ENCODE measurements around the gene NXPE1. TPM values are rescaled to one million over a fixed set of nuclear protein-coding genes. Genes with fewer than 3 reads are reported as not detected.

NXPE1 gene
- total RNA-seq, 1 experiment from 2014 or later, result not detected

GRCh38 chr11:114501901-114502300, 57.8 kb downstream of the NXPE1 start:
- ATAC-seq, result no peak
- H3K27ac Mint-ChIP-seq, result no peak overlapping the region

GRCh38 chr11:114499756-114500155, 59.9 kb downstream of the NXPE1 start:
- POLR2A ChIA-PET, result no interaction called here
- CTCF ChIA-PET, result no interaction called here

More at GRCh38 chr11:114501901-114502300, 57.8 kb downstream of the NXPE1 start:
- H3K27me3 Mint-ChIP-seq (ENCODE audit: low read depth), result no peaks in the 10 kb centered on the region
- H3K4me3 Mint-ChIP-seq, result no peak overlapping the region
- DNase-seq (ENCODE audit: low spot score), result no peak
- H3K36me3 Mint-ChIP-seq, result no peaks in the 10 kb centered on the region
- peaks cover 23% of the 10 kb centered on the region for H3K9me3 Mint-ChIP-seq
- POLR2A ChIA-PET, result no interaction called here
- H3K4me1 Mint-ChIP-seq, result peaks cover 2% of the 10 kb centered on the region; the same call in 1 of the 2 replicates
- CTCF ChIA-PET, result no interaction called here
- TF ChIP-seq ESRRA (CRISPR knock-in tag; IDR thresholded peaks at IDR 0.05; ENCODE audit: borderline replicate concordance) (no peak), AR (CRISPR knock-in tag; IDR thresholded peaks at IDR 0.05) (no peak), ZNF138 (CRISPR knock-in tag; conservative IDR thresholded peaks at IDR 0.05) (no peak), E2F1 (CRISPR knock-in tag; IDR thresholded peaks at IDR 0.05) (no peak), NFE2L1 (CRISPR knock-in tag; IDR thresholded peaks at IDR 0.05) (no peak)
- TF ChIP-seq, protein P1, sequence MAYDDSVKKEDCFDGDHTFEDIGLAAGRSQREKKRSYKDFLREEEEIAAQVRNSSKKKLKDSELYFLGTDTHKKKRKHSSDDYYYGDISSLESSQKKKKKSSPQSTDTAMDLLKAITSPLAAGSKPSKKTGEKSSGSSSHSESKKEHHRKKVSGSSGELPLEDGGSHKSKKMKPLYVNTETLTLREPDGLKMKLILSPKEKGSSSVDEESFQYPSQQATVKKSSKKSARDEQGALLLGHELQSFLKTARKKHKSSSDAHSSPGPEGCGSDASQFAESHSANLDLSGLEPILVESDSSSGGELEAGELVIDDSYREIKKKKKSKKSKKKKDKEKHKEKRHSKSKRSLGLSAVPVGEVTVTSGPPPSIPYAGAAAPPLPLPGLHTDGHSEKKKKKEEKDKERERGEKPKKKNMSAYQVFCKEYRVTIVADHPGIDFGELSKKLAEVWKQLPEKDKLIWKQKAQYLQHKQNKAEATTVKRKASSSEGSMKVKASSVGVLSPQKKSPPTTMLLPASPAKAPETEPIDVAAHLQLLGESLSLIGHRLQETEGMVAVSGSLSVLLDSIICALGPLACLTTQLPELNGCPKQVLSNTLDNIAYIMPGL (CRISPR knock-in tag; IDR thresholded peaks at IDR 0.05), result no peak

GRCh38 chr11:114496915-114497314, 62.8 kb downstream of the NXPE1 start:
- Mint-ChIP-seq H3K4me3 (no peak overlapping the region), H3K36me3 (peaks cover 2% of the 10 kb centered on the region; the same call in 1 of the 2 replicates), H3K27ac (no peak overlapping the region), H3K9me3 (peaks cover 3% of the 10 kb centered on the region), H3K4me1 (peaks cover 2% of the 10 kb centered on the region; the same call in 1 of the 2 replicates), H3K27me3 (ENCODE audit: low read depth) (no peaks in the 10 kb centered on the region)
- TF ChIP-seq ZNF532 (CRISPR knock-in tag; IDR thresholded peaks at IDR 0.05; ENCODE audit: borderline replicate concordance) (no peak), USF1 (CRISPR knock-in tag; IDR thresholded peaks at IDR 0.05) (no peak), OVOL2 (CRISPR knock-in tag; IDR thresholded peaks at IDR 0.05; ENCODE audit: borderline replicate concordance) (no peak)
- ChIA-PET CTCF (interaction anchor here (0.6 kb wide), 1 partner anchor 157 kb away, joined by 3 read pairs; no protein-coding TSS in a partner anchor), POLR2A (no interaction called here)
- DNase-seq (ENCODE audit: low spot score), result no peak
- no peak for ATAC-seq

More at GRCh38 chr11:114499756-114500155, 59.9 kb downstream of the NXPE1 start:
- DNase-seq (ENCODE audit: low spot score), result no peak
- peaks cover 4% of the 10 kb centered on the region for H3K9me3 Mint-ChIP-seq
- peaks cover 2% of the 10 kb centered on the region; the same call in 1 of the 2 replicates for H3K4me1 Mint-ChIP-seq
- H3K36me3 Mint-ChIP-seq, result no peaks in the 10 kb centered on the region
- no peaks in the 10 kb centered on the region for H3K27me3 Mint-ChIP-seq (ENCODE audit: low read depth)
- no peak for ATAC-seq
- no peak for TF ChIP-seq SMAD4 (CRISPR knock-in tag; IDR thresholded peaks at IDR 0.05)
- TF ChIP-seq SOX15 (CRISPR knock-in tag; IDR thresholded peaks at IDR 0.05), result no peak
- H3K4me3 Mint-ChIP-seq, result no peak overlapping the region
- no peak overlapping the region for H3K27ac Mint-ChIP-seq
